A204.1 (cell line): Measurements from ENCODE around the gene LRRC37A.
"Not testable (repeated sequence)": the region's sequence is repeated elsewhere in the genome, so short reads cannot be mapped to it uniquely, and the experiment has no call there.

Source experiments
- FAIRE-seq: peaks from 2 replicates; lab custom pipeline; 2012; peaks lifted over from hg19 to GRCh38; lab: Jason Lieb, UNC

The LRRC37A gene

GRCh38 chr17:46294831-46295230 is at the start of gene LRRC37A:
Gene LRRC37A, plus strand, starts transcription at chr17:46295131. Its CDS starts 3 bp downstream, at chr17:46295134.
- not testable (repeated sequence) for FAIRE-seq

- FAIRE-seq: not testable (repeated sequence)
These were observed 45.8 kb upstream of the LRRC37A start for GRCh38 chr17:46249153-46249552.

GRCh38 chr17:46252804-46253203 is 42.1 kb upstream of the LRRC37A start:
- FAIRE-seq: not testable (repeated sequence)

GRCh38 chr17:46253722-46254121 is 41.2 kb upstream of the LRRC37A start:
- not testable (repeated sequence) for FAIRE-seq

- FAIRE-seq: not testable (repeated sequence)
These were observed 40.7 kb upstream of the LRRC37A start for GRCh38 chr17:46254215-46254614.

GRCh38 chr17:46256369-46256768 is 38.6 kb upstream of the LRRC37A start:
- FAIRE-seq: not testable (repeated sequence)

GRCh38 chr17:46259845-46260661 is 34.9 kb upstream of the LRRC37A start:
- FAIRE-seq: not testable (repeated sequence)

GRCh38 chr17:46262271-46262670 is 32.7 kb upstream of the LRRC37A start:
- no peak for FAIRE-seq

- no peak for FAIRE-seq
These were observed 30.3 kb upstream of the LRRC37A start for GRCh38 chr17:46264456-46265198.

GRCh38 chr17:46266063-46266655 is 28.8 kb upstream of the LRRC37A start:
- not testable (repeated sequence) for FAIRE-seq

- FAIRE-seq: no peak
These were observed 28.0 kb upstream of the LRRC37A start for GRCh38 chr17:46266656-46267544.

GRCh38 chr17:46270032-46270431 is 24.9 kb upstream of the LRRC37A start:
- FAIRE-seq: no peak

GRCh38 chr17:46273541-46274236 is 21.2 kb upstream of the LRRC37A start:
- FAIRE-seq: no peak

- no peak for FAIRE-seq
These were observed 20.7 kb upstream of the LRRC37A start for GRCh38 chr17:46274238-46274637.

- FAIRE-seq: not testable (repeated sequence)
These were observed 18.0 kb upstream of the LRRC37A start for GRCh38 chr17:46276728-46277479.

- not testable (repeated sequence) for FAIRE-seq
These were observed 13.6 kb upstream of the LRRC37A start for GRCh38 chr17:46281336-46281735.

- not testable (repeated sequence) for FAIRE-seq
These were observed 12.3 kb upstream of the LRRC37A start for GRCh38 chr17:46282635-46283034.

GRCh38 chr17:46284467-46284866 is 10.5 kb upstream of the LRRC37A start:
- FAIRE-seq: not testable (repeated sequence)

- not testable (repeated sequence) for FAIRE-seq
These were observed 9.4 kb upstream of the LRRC37A start for GRCh38 chr17:46285500-46285899.

GRCh38 chr17:46286764-46287221 is 8.1 kb upstream of the LRRC37A start:
- FAIRE-seq: peak; percentile 92
